ENCODE results near the gene ZNF200. TPM values are rescaled to one million over a fixed set of nuclear protein-coding genes. Genes with fewer than 3 reads are reported as not detected.

The ZNF200 gene
- total and polyA plus RNA-seq, 2 of the 13 experiments (the other 11 are each of a cell fraction or from before 2014, with no cell fraction given): 3.5 to 16.5 TPM

DNA sequence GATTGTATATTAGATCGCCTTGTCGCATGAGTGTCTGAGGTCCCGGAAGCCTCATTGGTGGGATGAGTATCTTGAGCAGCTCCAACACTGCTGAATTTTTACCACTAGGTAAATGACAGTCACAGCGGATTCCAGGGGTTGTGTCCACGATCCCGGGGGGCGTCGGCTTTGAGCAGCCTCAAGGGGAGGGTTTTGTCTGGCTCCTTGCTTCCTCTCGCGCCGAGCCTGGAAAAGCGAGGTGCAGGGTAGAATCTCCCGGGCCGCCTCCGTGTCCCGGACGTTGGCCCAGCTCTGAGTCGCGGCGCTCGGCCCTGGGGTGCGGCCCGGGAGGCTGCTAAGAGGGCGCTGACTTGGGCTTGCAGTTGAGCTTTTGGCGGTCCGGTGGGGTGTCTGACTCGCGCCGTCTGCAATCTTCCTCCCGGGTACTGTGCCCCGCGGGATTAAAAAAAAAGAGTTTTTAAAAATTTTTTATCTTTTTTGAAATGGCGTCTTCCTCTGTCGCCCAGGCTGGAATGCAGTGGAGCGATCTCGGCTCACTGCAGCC is 42.4 kb downstream of the ZNF200 start:
- intact Hi-C loops (cut with micrococcal nuclease; ENCODE audit: unreplicated experiment) (loop anchor here (5.0 kb wide), 1 partner anchor 70 kb away; no protein-coding TSS in a partner anchor), in situ Hi-C loops (cut with HindIII; ENCODE audit: extremely low pct_ligation_motif_present, low pct_unique_long_range_greater_than_20kb) (no loop called here)
- Histone ChIP-seq H3K4me1 (ENCODE audit: insufficient read depth, low read length) (peaks cover 48% of the 10 kb centered on the region), H3K4me2 (ENCODE audit: low read depth, low read length) (no peak overlapping the region), H2AFZ (ENCODE audit: low read length) (no peak overlapping the region), H3K27ac (ENCODE audit: extremely low read length, insufficient read depth, low read length) (no peak overlapping the region), H3K4me3 (replicated peaks in 1 of 3; ENCODE audit: insufficient read depth in 1 of 3, low read depth in 2 of 3, low read length in 3 of 3) (no peak overlapping the region), H3K9ac (ENCODE audit: insufficient read depth, low read depth, low read length) (no peak overlapping the region), H3K9me3 (ENCODE audit: low read length) (no peaks in the 10 kb centered on the region), H3K79me2 (ENCODE audit: insufficient read depth, low read length) (no peaks in the 10 kb centered on the region), H3K27me3 (ENCODE audit: control insufficient read depth in 1 of 2, insufficient read depth in 2 of 2, low read length in 2 of 2) (no peaks in the 10 kb centered on the region), H3K36me3 (replicated peaks in 1 of 2; ENCODE audit: control insufficient read depth in 1 of 2, insufficient read depth in 2 of 2, low read length in 2 of 2) (no peaks in the 10 kb centered on the region), H4K20me1 (ENCODE audit: insufficient read depth, low read length) (no peaks in the 10 kb centered on the region)
- TF ChIP-seq ZNF547 (CRISPR knock-in tag; IDR thresholded peaks at IDR 0.05): no peak
- TF ChIP-seq ZBTB49 (CRISPR knock-in tag; IDR thresholded peaks at IDR 0.05; ENCODE audit: borderline replicate concordance): no peak
- TF ChIP-seq PAF1 (CRISPR knock-in tag; IDR thresholded peaks at IDR 0.05): no peak
- TF ChIP-seq ZNF549 (CRISPR knock-in tag; IDR thresholded peaks at IDR 0.05): no peak
- TF ChIP-seq ELF3 (CRISPR knock-in tag; IDR thresholded peaks at IDR 0.05): no peak
- TF ChIP-seq IRX3 (CRISPR knock-in tag; IDR thresholded peaks at IDR 0.05; ENCODE audit: borderline replicate concordance, low read depth): no peak
- TF ChIP-seq ZNF672 (CRISPR knock-in tag; IDR thresholded peaks at IDR 0.05): no peak
- no peak for TF ChIP-seq ZHX1 (CRISPR knock-in tag; IDR thresholded peaks at IDR 0.05; ENCODE audit: low read depth)
- no peak for TF ChIP-seq SCMH1 (CRISPR knock-in tag; IDR thresholded peaks at IDR 0.05; ENCODE audit: borderline replicate concordance)
- 85% methylated on average over 28 of the region's 36 CpGs for WGBS (ENCODE audit: low lambda C conversion rate)
- ATAC-seq (no peak), FAIRE-seq (no peak), DNase-seq (ENCODE audit: low spot score) (no peak)
- ChIA-PET CTCF (ENCODE audit: low intra/inter-chr PET ratio, low total read pairs) (no interaction called here), POLR2A (interaction anchor here (0.7 to 2.0 kb wide), 3 partner anchors 10 to 91 kb away, joined by 3 to 10 read pairs (median 7); partner anchors contain the start of gene ZNF263)
- BruUV-seq (replicated peaks): no TSS peak

Data from HepG2 (cell line).